WTC11 (cell line): ENCODE measurements around the gene C1orf198. TPM values are rescaled to one million over a fixed set of nuclear protein-coding genes. Genes with fewer than 3 reads are reported as not detected.

Source experiments
- ATAC-seq: fragments of 200-7000 bp; cut with Tn5 transposase; 2 replicates; pipeline ENCODE4 v1.10.0; 2021; ENCODE audit warnings: mild to moderate bottlenecking, moderate library complexity
- CTCF ChIA-PET: fragments of 300-600 bp; sonication (Branson Sonifier 250); formaldehyde crosslinking; loops from one replicate; lab custom pipeline; 2021; ENCODE audit warnings: antibody characterized with exemption; lab: Charles Lee
- POLR2A ChIA-PET: fragments of 350-600 bp; sonication (Branson Sonifier 250); formaldehyde crosslinking; loops from one replicate; lab custom pipeline; 2021; ENCODE audit warnings: antibody characterized with exemption; lab: Charles Lee
- DNase-seq: peaks from one replicate; pipeline ENCODE4 v3.0.0; 2021; ENCODE audit warnings: low spot score
- H3K27ac Mint-ChIP-seq: 2 replicates; pipeline ENCODE4 v1.8.0; 2021; ENCODE audit warnings: mixed read lengths
- H3K27me3 Mint-ChIP-seq: 2 replicates; pipeline ENCODE4 v1.8.0; 2021; ENCODE audit warnings: low read depth, mild to moderate bottlenecking, moderate library complexity, mixed read lengths
- H3K36me3 Mint-ChIP-seq: 2 replicates; pipeline ENCODE4 v1.8.0; 2021; ENCODE audit warnings: mixed read lengths
- H3K4me1 Mint-ChIP-seq: 2 replicates; pipeline ENCODE4 v1.8.0; 2022; ENCODE audit warnings: mixed read lengths
- H3K4me3 Mint-ChIP-seq: 2 replicates; pipeline ENCODE4 v1.8.0; 2021; ENCODE audit warnings: mild to moderate bottlenecking, moderate library complexity, mixed read lengths
- H3K9me3 Mint-ChIP-seq: 2 replicates; pipeline ENCODE4 v1.8.0; 2021; ENCODE audit warnings: mixed read lengths
- ATF2 ChIP-seq: sonication (generic); formaldehyde crosslinking; IDR thresholded peaks from 2 replicates; pipeline ENCODE4 v1.8.1; 2022; ENCODE audit warnings: low read depth, missing genetic modification reagents, borderline replicate concordance
- EMX1 ChIP-seq: fragments of 250-450 bp; sonication (Bioruptor Pico); IDR thresholded peaks from 2 replicates; pipeline ENCODE4 v1.8.0; 2021; ENCODE audit warnings: mild to moderate bottlenecking
- GRHL2 ChIP-seq: fragments of 250-450 bp; sonication (Bioruptor Pico); IDR thresholded peaks from 2 replicates; pipeline ENCODE4 v1.8.0; 2022; ENCODE audit warnings: mild to moderate bottlenecking, moderate library complexity; ENCODE audit not compliant: insufficient replicate concordance, severe bottlenecking
- KAT7 ChIP-seq: sonication (generic); formaldehyde crosslinking; IDR thresholded peaks from 2 replicates; pipeline ENCODE4 v1.8.1; 2023; ENCODE audit warnings: missing genetic modification reagents, mild to moderate bottlenecking, borderline replicate concordance
- PRRX2 ChIP-seq: fragments of 250-450 bp; sonication (Bioruptor Pico); IDR thresholded peaks from 2 replicates; pipeline ENCODE4 v1.8.0; 2021; ENCODE audit warnings: mild to moderate bottlenecking
- SMAD4 ChIP-seq: sonication (generic); formaldehyde crosslinking; IDR thresholded peaks from 2 replicates; pipeline ENCODE4 v1.8.0; 2022; ENCODE audit warnings: mild to moderate bottlenecking, missing genetic modification reagents
- SP1 ChIP-seq: sonication (generic); formaldehyde crosslinking; conservative IDR thresholded peaks from 2 replicates; pipeline ENCODE4 v1.8.1; 2022; ENCODE audit warnings: missing genetic modification reagents
- TP53 ChIP-seq: sonication (generic); formaldehyde crosslinking; IDR thresholded peaks from 2 replicates; pipeline ENCODE4 v1.8.1; 2023; ENCODE audit warnings: mild to moderate bottlenecking, missing genetic modification reagents
- ZNF263 ChIP-seq: sonication (generic); formaldehyde crosslinking; IDR thresholded peaks from 2 replicates; pipeline ENCODE4 v1.8.1; 2022; ENCODE audit warnings: low read depth, mild to moderate bottlenecking, moderate library complexity, missing genetic modification reagents
- ZNF317 ChIP-seq: sonication (generic); formaldehyde crosslinking; IDR thresholded peaks from 2 replicates; pipeline ENCODE4 v1.8.1; 2023; ENCODE audit warnings: low read depth, mild to moderate bottlenecking, moderate library complexity, missing genetic modification reagents, borderline replicate concordance
- ZNF416 ChIP-seq: fragments of 250-450 bp; sonication (Bioruptor Pico); IDR thresholded peaks from 2 replicates; pipeline ENCODE4 v1.9.0; 2021; ENCODE audit warnings: mild to moderate bottlenecking, inconsistent platforms
- ZSCAN18 ChIP-seq: fragments of 250-450 bp; sonication (Bioruptor Pico); IDR thresholded peaks from 2 replicates; pipeline ENCODE4 v2.1.2; 2022; ENCODE audit warnings: mild to moderate bottlenecking, moderate library complexity
- total RNA-seq: library from RNA; stranded (reverse); gene quantifications from 3 replicates; pipeline ENCODE4 v1.2.3, GENCODE V29; 2021
- TF ChIP-seq, protein P1 (sequence below): fragments of 250-450 bp; sonication (Bioruptor Pico); IDR thresholded peaks from 2 replicates; pipeline ENCODE4 v1.9.0; 2021; ENCODE audit warnings: mild to moderate bottlenecking
- TF ChIP-seq, protein P2 (sequence below): sonication (generic); formaldehyde crosslinking; IDR thresholded peaks from 2 replicates; pipeline ENCODE4 v1.8.0; 2022; ENCODE audit warnings: missing genetic modification reagents
- TF ChIP-seq, protein P3 (sequence below): sonication (generic); formaldehyde crosslinking; IDR thresholded peaks from 2 replicates; pipeline ENCODE4 v1.8.0; 2022; ENCODE audit warnings: mild to moderate bottlenecking, missing genetic modification reagents
- TF ChIP-seq, protein P4 (sequence below): sonication (generic); formaldehyde crosslinking; IDR thresholded peaks from 2 replicates; pipeline ENCODE4 v1.8.1; 2022; ENCODE audit warnings: mild to moderate bottlenecking, missing genetic modification reagents, moderate library complexity, borderline replicate concordance
- TF ChIP-seq, protein P5 (sequence below): fragments of 250-450 bp; sonication (Bioruptor Pico); IDR thresholded peaks from 2 replicates; pipeline ENCODE4 v1.9.0; 2021; ENCODE audit warnings: mild to moderate bottlenecking

The C1orf198 gene
- total RNA-seq, 1 experiment from 2014 or later: 26.9 TPM

DNA sequence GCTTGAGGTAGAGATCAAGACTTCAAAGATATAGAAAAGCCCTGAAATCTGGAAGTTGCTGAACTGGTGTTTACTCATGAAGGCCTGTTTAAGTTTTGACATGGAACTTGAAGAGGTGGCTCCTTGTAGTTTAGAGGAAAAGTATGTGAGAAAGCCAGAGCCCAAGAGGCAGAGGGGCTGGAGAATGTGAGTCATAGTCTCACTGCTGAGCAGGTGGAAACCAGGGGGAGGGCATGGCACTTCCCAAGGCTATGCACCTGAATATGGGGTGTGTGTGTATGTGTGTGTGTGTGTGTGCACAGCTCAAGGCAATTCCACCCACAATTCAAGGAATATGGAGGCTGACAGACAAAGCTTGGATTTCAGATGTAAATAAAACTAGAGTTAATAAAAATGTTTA is 46.8 kb upstream of the C1orf198 start:
- DNase-seq: no peak

More for the DNA sequence above, 46.8 kb upstream of the C1orf198 start:
- Mint-ChIP-seq H3K36me3 (no peaks in the 10 kb centered on the region), H3K9me3 (no peaks in the 10 kb centered on the region), H3K27ac (no peak overlapping the region), H3K4me1 (no peaks in the 10 kb centered on the region), H3K27me3 (no peaks in the 10 kb centered on the region; the same call in 1 of the 2 replicates), H3K4me3 (no peak overlapping the region)
- ChIA-PET POLR2A (no interaction called here), CTCF (no interaction called here)
- ATAC-seq: no peak
- TF ChIP-seq ZNF263 (CRISPR knock-in tag): no peak
- TF ChIP-seq TP53 (CRISPR knock-in tag): no peak
- TF ChIP-seq SP1 (CRISPR knock-in tag): no peak
- TF ChIP-seq GRHL2 (CRISPR knock-in tag): no peak
- TF ChIP-seq, protein P1, sequence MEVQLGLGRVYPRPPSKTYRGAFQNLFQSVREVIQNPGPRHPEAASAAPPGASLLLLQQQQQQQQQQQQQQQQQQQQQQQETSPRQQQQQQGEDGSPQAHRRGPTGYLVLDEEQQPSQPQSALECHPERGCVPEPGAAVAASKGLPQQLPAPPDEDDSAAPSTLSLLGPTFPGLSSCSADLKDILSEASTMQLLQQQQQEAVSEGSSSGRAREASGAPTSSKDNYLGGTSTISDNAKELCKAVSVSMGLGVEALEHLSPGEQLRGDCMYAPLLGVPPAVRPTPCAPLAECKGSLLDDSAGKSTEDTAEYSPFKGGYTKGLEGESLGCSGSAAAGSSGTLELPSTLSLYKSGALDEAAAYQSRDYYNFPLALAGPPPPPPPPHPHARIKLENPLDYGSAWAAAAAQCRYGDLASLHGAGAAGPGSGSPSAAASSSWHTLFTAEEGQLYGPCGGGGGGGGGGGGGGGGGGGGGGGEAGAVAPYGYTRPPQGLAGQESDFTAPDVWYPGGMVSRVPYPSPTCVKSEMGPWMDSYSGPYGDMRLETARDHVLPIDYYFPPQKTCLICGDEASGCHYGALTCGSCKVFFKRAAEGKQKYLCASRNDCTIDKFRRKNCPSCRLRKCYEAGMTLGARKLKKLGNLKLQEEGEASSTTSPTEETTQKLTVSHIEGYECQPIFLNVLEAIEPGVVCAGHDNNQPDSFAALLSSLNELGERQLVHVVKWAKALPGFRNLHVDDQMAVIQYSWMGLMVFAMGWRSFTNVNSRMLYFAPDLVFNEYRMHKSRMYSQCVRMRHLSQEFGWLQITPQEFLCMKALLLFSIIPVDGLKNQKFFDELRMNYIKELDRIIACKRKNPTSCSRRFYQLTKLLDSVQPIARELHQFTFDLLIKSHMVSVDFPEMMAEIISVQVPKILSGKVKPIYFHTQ (CRISPR knock-in tag): no peak
- TF ChIP-seq, protein P2, sequence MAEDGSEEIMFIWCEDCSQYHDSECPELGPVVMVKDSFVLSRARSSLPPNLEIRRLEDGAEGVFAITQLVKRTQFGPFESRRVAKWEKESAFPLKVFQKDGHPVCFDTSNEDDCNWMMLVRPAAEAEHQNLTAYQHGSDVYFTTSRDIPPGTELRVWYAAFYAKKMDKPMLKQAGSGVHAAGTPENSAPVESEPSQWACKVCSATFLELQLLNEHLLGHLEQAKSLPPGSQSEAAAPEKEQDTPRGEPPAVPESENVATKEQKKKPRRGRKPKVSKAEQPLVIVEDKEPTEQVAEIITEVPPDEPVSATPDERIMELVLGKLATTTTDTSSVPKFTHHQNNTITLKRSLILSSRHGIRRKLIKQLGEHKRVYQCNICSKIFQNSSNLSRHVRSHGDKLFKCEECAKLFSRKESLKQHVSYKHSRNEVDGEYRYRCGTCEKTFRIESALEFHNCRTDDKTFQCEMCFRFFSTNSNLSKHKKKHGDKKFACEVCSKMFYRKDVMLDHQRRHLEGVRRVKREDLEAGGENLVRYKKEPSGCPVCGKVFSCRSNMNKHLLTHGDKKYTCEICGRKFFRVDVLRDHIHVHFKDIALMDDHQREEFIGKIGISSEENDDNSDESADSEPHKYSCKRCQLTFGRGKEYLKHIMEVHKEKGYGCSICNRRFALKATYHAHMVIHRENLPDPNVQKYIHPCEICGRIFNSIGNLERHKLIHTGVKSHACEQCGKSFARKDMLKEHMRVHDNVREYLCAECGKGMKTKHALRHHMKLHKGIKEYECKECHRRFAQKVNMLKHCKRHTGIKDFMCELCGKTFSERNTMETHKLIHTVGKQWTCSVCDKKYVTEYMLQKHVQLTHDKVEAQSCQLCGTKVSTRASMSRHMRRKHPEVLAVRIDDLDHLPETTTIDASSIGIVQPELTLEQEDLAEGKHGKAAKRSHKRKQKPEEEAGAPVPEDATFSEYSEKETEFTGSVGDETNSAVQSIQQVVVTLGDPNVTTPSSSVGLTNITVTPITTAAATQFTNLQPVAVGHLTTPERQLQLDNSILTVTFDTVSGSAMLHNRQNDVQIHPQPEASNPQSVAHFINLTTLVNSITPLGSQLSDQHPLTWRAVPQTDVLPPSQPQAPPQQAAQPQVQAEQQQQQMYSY: no peak
- no peak for TF ChIP-seq ATF2 (CRISPR knock-in tag)
- TF ChIP-seq, protein P3, sequence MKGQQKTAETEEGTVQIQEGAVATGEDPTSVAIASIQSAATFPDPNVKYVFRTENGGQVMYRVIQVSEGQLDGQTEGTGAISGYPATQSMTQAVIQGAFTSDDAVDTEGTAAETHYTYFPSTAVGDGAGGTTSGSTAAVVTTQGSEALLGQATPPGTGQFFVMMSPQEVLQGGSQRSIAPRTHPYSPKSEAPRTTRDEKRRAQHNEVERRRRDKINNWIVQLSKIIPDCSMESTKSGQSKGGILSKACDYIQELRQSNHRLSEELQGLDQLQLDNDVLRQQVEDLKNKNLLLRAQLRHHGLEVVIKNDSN (CRISPR knock-in tag): no peak
- TF ChIP-seq ZNF317 (CRISPR knock-in tag): no peak
- no peak for TF ChIP-seq ZNF416 (CRISPR knock-in tag)
- no peak for TF ChIP-seq ZSCAN18 (CRISPR knock-in tag)
- no peak for TF ChIP-seq SMAD4 (CRISPR knock-in tag)
- TF ChIP-seq, protein P4, sequence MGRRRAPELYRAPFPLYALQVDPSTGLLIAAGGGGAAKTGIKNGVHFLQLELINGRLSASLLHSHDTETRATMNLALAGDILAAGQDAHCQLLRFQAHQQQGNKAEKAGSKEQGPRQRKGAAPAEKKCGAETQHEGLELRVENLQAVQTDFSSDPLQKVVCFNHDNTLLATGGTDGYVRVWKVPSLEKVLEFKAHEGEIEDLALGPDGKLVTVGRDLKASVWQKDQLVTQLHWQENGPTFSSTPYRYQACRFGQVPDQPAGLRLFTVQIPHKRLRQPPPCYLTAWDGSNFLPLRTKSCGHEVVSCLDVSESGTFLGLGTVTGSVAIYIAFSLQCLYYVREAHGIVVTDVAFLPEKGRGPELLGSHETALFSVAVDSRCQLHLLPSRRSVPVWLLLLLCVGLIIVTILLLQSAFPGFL (CRISPR knock-in tag): no peak
- no peak for TF ChIP-seq PRRX2 (CRISPR knock-in tag)
- TF ChIP-seq, protein P5, sequence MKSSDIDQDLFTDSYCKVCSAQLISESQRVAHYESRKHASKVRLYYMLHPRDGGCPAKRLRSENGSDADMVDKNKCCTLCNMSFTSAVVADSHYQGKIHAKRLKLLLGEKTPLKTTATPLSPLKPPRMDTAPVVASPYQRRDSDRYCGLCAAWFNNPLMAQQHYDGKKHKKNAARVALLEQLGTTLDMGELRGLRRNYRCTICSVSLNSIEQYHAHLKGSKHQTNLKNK: no peak
- no peak for TF ChIP-seq EMX1
- TF ChIP-seq KAT7 (CRISPR knock-in tag): no peak
